NB4 (cell line): ENCODE results near the gene PLA2G2D.
A peak's percentile ranks its signal among the peaks of the same experiment; 100 is the strongest.

Experiments used
- DNase-seq: peaks from one replicate; pipeline ENCODE4 v3.0.0; 2010; ENCODE audit warnings: low read depth
- H3K4me3 ChIP-seq: one replicate; pipeline ENCODE4 v1.5.1; 2011; ENCODE audit warnings: mild to moderate bottlenecking, low read depth, low read length, moderate library complexity
- CTCF ChIP-seq: IDR thresholded peaks from one replicate; pipeline ENCODE4 v1.5.1; 2012; ENCODE audit warnings: low read depth, low read length
- MAX ChIP-seq: IDR thresholded peaks from 2 replicates; pipeline ENCODE4 v1.6.1; 2011; ENCODE audit warnings: low read depth, low read length
- MYC ChIP-seq: IDR thresholded peaks from 2 replicates; pipeline ENCODE4 v1.6.1; 2011; ENCODE audit warnings: low read depth, low read length
- POLR2A ChIP-seq: IDR thresholded peaks from 2 replicates; pipeline ENCODE4 v1.6.1; 2011; ENCODE audit warnings: mild to moderate bottlenecking; ENCODE audit not compliant: insufficient read length; ENCODE audit errors: extremely low read depth

Gene PLA2G2D

GRCh38 chr1:20083178-20083944, 36.0 kb downstream of the PLA2G2D start:
- TF ChIP-seq MAX = no peak
- no peak for TF ChIP-seq POLR2A
- H3K4me3 ChIP-seq = no peak overlapping the region
- no peak for DNase-seq

- TF ChIP-seq CTCF (no peak), MYC (no peak), MAX (no peak), POLR2A (no peak)
- no peak overlapping the region for H3K4me3 ChIP-seq
- DNase-seq = no peak
Measured at GRCh38 chr1:20082772-20083171, 36.6 kb downstream of the PLA2G2D start.

GRCh38 chr1:20081353-20081810, 38.0 kb downstream of the PLA2G2D start:
- TF ChIP-seq POLR2A (no peak), MYC (no peak), MAX (no peak), CTCF (no peak)
- H3K4me3 ChIP-seq = no peak overlapping the region
- no peak for DNase-seq

- no peak overlapping the region for H3K4me3 ChIP-seq
- no peak for TF ChIP-seq MAX
- no peak for TF ChIP-seq MYC
- TF ChIP-seq CTCF = no peak
- TF ChIP-seq POLR2A = no peak
- peak; percentile 51 for DNase-seq
Measured at GRCh38 chr1:20080441-20081352, 38.6 kb downstream of the PLA2G2D start.

GRCh38 chr1:20079661-20080305, 39.6 kb downstream of the PLA2G2D start:
- no peak overlapping the region for H3K4me3 ChIP-seq
- DNase-seq = no peak
- TF ChIP-seq CTCF = no peak
- TF ChIP-seq MYC = no peak
- TF ChIP-seq POLR2A = no peak
- no peak for TF ChIP-seq MAX
